Adrenal gland (tissue), 5 donors: Measurements from ENCODE around the gene TRMU.

Source experiments
- POLR2A ChIP-seq, 2 donors: fragments of 450-650 bp; IDR thresholded peaks; one replicate each; pipeline ENCODE4 v1.6.1; 2017; ENCODE audit warnings: antibody characterized with exemption in 2 of 2, mild to moderate bottlenecking in 2 of 2, moderate library complexity in 1 of 2
- TF ChIP-seq, protein P1 (sequence below), 6 experiments: fragments of 450-650 bp in 4 of 6; fragments of 200-600 bp in 2 of 6; sonication (generic) in 1 of 6; IDR thresholded peaks; 1 replicate in 5 of 6; 2 replicates in 1 of 6; pipeline versions ENCODE4 v1.5.1 to v1.8.0; 2016 to 2021; ENCODE audit warnings: antibody characterized with exemption in 6 of 6, mild to moderate bottlenecking in 2 of 6, moderate library complexity in 1 of 6
- donor health status: DM: no; HTN: no; CAD: no.

DNA sequence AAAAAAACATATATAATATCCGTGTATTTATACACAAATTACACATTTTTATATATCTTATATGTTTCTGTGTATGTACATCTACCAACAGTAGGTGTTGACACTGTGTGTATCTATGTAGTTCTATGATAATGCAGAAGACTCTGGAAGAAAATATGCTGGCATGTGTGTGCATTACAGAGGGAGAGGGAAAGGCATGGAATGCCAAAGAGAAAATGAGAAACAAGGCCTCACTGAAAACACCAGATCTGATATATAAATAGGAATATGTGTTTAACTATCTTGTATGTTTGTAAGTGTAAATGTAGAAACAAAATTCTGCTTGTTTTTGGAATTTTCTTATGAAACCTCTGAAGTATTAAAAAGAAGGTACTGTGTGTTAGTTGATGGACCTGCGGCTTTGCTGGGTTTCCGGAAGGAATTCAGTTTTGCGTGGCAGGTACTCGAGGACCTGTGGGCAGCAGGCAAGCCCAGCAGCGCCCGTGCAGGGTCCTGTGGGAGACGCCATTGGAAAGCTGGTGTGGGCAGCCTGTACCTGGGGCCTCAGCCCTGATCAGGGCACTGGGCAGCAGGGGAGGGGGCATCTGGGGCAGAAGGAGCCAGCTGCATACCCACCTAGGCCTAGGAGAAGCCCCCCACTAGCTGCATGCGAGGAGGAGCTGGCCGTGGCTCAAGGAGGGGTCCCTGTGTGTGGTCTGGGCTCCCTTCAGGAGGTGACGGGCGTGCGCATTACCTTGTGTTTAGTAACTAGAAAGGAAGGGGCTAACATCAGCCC lies 7.6 kb upstream of the TRMU start:
- TF ChIP-seq, protein P1, sequence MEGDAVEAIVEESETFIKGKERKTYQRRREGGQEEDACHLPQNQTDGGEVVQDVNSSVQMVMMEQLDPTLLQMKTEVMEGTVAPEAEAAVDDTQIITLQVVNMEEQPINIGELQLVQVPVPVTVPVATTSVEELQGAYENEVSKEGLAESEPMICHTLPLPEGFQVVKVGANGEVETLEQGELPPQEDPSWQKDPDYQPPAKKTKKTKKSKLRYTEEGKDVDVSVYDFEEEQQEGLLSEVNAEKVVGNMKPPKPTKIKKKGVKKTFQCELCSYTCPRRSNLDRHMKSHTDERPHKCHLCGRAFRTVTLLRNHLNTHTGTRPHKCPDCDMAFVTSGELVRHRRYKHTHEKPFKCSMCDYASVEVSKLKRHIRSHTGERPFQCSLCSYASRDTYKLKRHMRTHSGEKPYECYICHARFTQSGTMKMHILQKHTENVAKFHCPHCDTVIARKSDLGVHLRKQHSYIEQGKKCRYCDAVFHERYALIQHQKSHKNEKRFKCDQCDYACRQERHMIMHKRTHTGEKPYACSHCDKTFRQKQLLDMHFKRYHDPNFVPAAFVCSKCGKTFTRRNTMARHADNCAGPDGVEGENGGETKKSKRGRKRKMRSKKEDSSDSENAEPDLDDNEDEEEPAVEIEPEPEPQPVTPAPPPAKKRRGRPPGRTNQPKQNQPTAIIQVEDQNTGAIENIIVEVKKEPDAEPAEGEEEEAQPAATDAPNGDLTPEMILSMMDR (IDR thresholded peaks at IDR 0.05): no peak
- no peak for TF ChIP-seq POLR2A (IDR thresholded peaks at IDR 0.05)
